ENCODE data around the gene GNAQ. TPM values are rescaled to one million over a fixed set of nuclear protein-coding genes. Genes with fewer than 3 reads are reported as not detected.
A peak's percentile ranks its signal among the peaks of the same experiment; 100 is the strongest.

The GNAQ gene
- total and polyA plus RNA-seq, 12 donors, result 5.4 to 19.8 (median 13.2) TPM

GRCh38 chr9:78000221-78000620 is 31.4 kb downstream of the GNAQ start:
- no peaks in the 10 kb centered on the region for H3K9me3 ChIP-seq
- H3K27ac ChIP-seq, result peak overlapping the region in 5 of 10 donors; percentile 27 to 76 (median 45)
- DNase-seq, result no peak

DNA sequence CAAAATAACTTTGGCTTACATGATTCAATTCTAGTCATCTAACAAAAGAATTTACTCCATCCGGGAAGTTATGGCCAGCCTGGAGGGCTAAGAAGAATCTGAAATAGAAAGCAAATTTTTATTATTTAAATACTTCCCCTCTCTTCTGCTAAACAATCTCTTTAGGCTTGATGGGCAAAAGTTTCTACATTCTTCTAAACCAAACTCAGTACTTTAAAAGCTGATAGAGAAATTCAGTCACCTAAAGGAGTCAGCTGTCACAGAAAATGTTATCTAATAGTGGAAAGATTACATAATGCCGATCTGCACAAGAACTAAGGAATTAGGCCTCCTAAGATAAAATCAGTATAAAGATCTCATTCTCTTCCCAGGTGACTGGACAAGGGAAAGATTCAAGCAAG is 32.4 kb downstream of the GNAQ start:
- no peaks in the 10 kb centered on the region for H3K9me3 ChIP-seq
- H3K4me3 ChIP-seq, result no peak overlapping the region
- no peaks in the 10 kb centered on the region for H3K36me3 ChIP-seq
- no peaks in the 10 kb centered on the region for H3K27me3 ChIP-seq
- intact Hi-C loops (cut with DNase I), result loop anchor here in 1 of 10 donors (10.0 kb wide), 1 partner anchor 1864 kb away; no protein-coding TSS in a partner anchor
- DNase-seq, result no peak
- peak overlapping the region in 9 of 10 donors; percentile 27 to 78 (median 49) for H3K27ac ChIP-seq
- peaks cover 0 to 63% (median 35%) of the 10 kb centered on the region in 9 donors for H3K4me1 ChIP-seq
- TF ChIP-seq, protein P1, sequence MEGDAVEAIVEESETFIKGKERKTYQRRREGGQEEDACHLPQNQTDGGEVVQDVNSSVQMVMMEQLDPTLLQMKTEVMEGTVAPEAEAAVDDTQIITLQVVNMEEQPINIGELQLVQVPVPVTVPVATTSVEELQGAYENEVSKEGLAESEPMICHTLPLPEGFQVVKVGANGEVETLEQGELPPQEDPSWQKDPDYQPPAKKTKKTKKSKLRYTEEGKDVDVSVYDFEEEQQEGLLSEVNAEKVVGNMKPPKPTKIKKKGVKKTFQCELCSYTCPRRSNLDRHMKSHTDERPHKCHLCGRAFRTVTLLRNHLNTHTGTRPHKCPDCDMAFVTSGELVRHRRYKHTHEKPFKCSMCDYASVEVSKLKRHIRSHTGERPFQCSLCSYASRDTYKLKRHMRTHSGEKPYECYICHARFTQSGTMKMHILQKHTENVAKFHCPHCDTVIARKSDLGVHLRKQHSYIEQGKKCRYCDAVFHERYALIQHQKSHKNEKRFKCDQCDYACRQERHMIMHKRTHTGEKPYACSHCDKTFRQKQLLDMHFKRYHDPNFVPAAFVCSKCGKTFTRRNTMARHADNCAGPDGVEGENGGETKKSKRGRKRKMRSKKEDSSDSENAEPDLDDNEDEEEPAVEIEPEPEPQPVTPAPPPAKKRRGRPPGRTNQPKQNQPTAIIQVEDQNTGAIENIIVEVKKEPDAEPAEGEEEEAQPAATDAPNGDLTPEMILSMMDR (IDR thresholded peaks at IDR 0.05), result no peak
- 39 to 48% methylated on average over 2 of the region's 2 CpGs for WGBS, 2 donors
- ATAC-seq, result peak in 4 of 8 donors; percentile 39 to 58 (median 46)

More at GRCh38 chr9:78000221-78000620, 31.4 kb downstream of the GNAQ start:
- ATAC-seq, result no peak
- 97% methylated on average over 2 of the region's 2 CpGs for WGBS, 2 donors
- intact Hi-C loops (cut with DNase I), result no loop called here
- no peaks in the 10 kb centered on the region for H3K27me3 ChIP-seq
- no peak overlapping the region for H3K4me3 ChIP-seq
- peaks cover 0 to 73% (median 41%) of the 10 kb centered on the region in 9 donors for H3K4me1 ChIP-seq
- TF ChIP-seq, protein P1 (IDR thresholded peaks at IDR 0.05), result no peak
- no peaks in the 10 kb centered on the region for H3K36me3 ChIP-seq

DNA sequence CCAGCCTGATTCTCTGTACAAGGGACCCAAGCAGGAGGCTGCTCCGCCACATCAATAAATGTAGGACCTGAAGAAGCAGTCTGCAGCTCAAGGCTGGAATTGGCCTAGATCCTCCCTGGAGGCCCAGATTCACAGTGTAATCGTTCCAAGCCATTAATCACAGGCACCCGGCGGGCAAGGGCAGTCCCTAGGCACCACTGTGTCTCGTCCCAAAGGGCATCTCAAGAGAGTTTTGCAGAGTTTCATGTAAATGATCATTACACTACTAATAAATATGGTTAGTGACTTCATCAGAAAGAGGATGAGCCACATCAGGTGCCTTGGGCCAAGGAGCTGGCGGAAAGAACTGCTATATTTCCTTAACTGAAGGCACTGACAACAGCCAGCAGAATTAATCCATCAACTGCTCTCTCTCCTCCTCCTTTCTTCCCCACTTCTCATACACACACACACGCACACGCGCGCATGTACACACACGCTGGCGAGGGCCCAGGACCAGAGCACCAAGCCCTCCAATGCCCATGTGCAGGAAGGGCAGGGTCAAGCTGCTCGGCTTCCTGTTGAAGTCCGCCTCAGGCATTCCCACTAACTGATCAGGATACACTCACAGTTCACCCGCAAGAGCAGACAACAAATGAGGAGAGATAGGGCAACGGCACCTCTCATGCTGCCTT is 33.9 kb downstream of the GNAQ start:
- no peak overlapping the region for H3K4me3 ChIP-seq
- intact Hi-C loops (cut with DNase I), result loop anchor here in 1 of 10 donors (10.0 kb wide), 1 partner anchor 1863 kb away; no protein-coding TSS in a partner anchor
- WGBS, 2 donors, result 66 to 71% methylated on average over 16 of the region's 16 CpGs
- H3K4me1 ChIP-seq, result peaks cover 0 to 63% (median 30%) of the 10 kb centered on the region in 9 donors
- TF ChIP-seq, protein P1 (IDR thresholded peaks at IDR 0.05), result no peak
- H3K36me3 ChIP-seq, result no peaks in the 10 kb centered on the region
- peak in 1 of 2 donors; percentile 52 for DNase-seq
- no peaks in the 10 kb centered on the region for H3K27me3 ChIP-seq
- no peaks in the 10 kb centered on the region for H3K9me3 ChIP-seq
- peak in 7 of 8 donors; percentile 47 to 80 (median 70) for ATAC-seq
- H3K27ac ChIP-seq, result peak overlapping the region in 3 of 10 donors; percentile 10 to 78 (median 76)

GRCh38 chr9:77996696-77997095 is 34.9 kb downstream of the GNAQ start:
- Histone ChIP-seq H3K27ac (peak overlapping the region in 1 of 10 donors; percentile 76), H3K27me3 (no peaks in the 10 kb centered on the region), H3K9me3 (no peaks in the 10 kb centered on the region), H3K36me3 (peaks cover 0 to 5% (median 0%) of the 10 kb centered on the region in 9 donors), H3K4me3 (no peak overlapping the region), H3K4me1 (peaks cover 0 to 52% (median 30%) of the 10 kb centered on the region in 9 donors)
- intact Hi-C loops (cut with DNase I), result loop anchor here in 1 of 10 donors (10.0 kb wide), 1 partner anchor 1862 kb away; no protein-coding TSS in a partner anchor
- DNase-seq (no peak), ATAC-seq (no peak)
- WGBS, 2 donors, result 95 to 96% methylated on average over 2 of the region's 2 CpGs
- TF ChIP-seq, protein P1 (IDR thresholded peaks at IDR 0.05), result no peak
